GM06990 (cell line): ENCODE measurements around the gene ITGB6.
A peak's percentile ranks its signal among the peaks of the same experiment; 100 is the strongest.

Experiments used
- DNase-seq: peaks from one replicate; pipeline ENCODE4 v3.0.0-alpha.2; 2011; ENCODE audit not compliant: insufficient read length; ENCODE audit errors: extremely low read depth
- H3K27me3 ChIP-seq: replicated peaks from 2 replicates; pipeline ENCODE4 v1.6.0; 2011; ENCODE audit warnings: low read length; ENCODE audit not compliant: control insufficient read depth, insufficient read depth
- H3K36me3 ChIP-seq: 2 replicates; pipeline ENCODE4 v1.5.1; 2011; ENCODE audit warnings: low read length; ENCODE audit not compliant: control insufficient read depth, insufficient read depth
- H3K4me3 ChIP-seq: replicated peaks from 2 replicates; pipeline ENCODE4 v1.5.1; 2011; ENCODE audit warnings: low read depth, mild to moderate bottlenecking, control low read depth, low read length
- CTCF ChIP-seq: IDR thresholded peaks from 2 replicates; pipeline ENCODE4 v1.5.1; 2011; ENCODE audit warnings: low read length, control low read depth, mild to moderate bottlenecking, inconsistent platforms; ENCODE audit not compliant: insufficient read depth, poor library complexity, severe bottlenecking

The ITGB6 gene

GRCh38 chr2:160105366-160105765 lies 94.7 kb downstream of the ITGB6 start:
- Histone ChIP-seq H3K36me3 (no peaks in the 10 kb centered on the region), H3K27me3 (no peaks in the 10 kb centered on the region; the same call in none of the 2 replicates), H3K4me3 (no peak overlapping the region)
- TF ChIP-seq CTCF: no peak
- DNase-seq: no peak

GRCh38 chr2:160104115-160104514 lies 96.0 kb downstream of the ITGB6 start:
- no peaks in the 10 kb centered on the region; the same call in none of the 2 replicates for H3K27me3 ChIP-seq
- H3K4me3 ChIP-seq: no peak overlapping the region
- H3K36me3 ChIP-seq: no peaks in the 10 kb centered on the region
- no peak for TF ChIP-seq CTCF
- no peak for DNase-seq

GRCh38 chr2:160097326-160097725 lies 102.7 kb downstream of the ITGB6 start:
- DNase-seq: no peak
- no peaks in the 10 kb centered on the region for H3K27me3 ChIP-seq
- no peak overlapping the region for H3K4me3 ChIP-seq

GRCh38 chr2:160096409-160096808 lies 103.7 kb downstream of the ITGB6 start:
- H3K36me3 ChIP-seq: no peaks in the 10 kb centered on the region
- peak; percentile 20 for DNase-seq
- H3K27me3 ChIP-seq: no peaks in the 10 kb centered on the region
- no peak for TF ChIP-seq CTCF
- no peak overlapping the region for H3K4me3 ChIP-seq

More at GRCh38 chr2:160097326-160097725, 102.7 kb downstream of the ITGB6 start:
- H3K36me3 ChIP-seq: no peaks in the 10 kb centered on the region
- no peak for TF ChIP-seq CTCF

DNA sequence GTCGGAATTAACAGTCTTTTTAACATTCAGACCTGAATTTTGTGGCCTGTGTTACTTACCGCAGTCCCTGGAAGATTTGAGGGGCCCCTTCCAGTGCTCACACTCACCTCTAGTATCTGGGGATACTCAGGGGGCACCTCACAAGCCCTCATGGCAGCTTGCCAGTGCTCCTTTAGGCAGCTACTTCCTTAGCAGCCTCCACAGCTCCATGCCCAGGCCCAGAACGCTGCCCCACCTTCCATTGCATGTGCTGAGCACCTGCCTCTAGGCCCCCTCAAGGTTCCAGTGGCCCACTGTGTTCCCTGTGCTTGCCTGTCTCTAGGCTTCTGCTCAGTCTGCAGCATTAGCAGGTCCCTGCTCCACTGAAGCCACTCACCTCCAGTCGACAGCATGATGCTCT lies 107.6 kb downstream of the ITGB6 start:
- Histone ChIP-seq H3K4me3 (no peak overlapping the region), H3K36me3 (no peaks in the 10 kb centered on the region), H3K27me3 (no peaks in the 10 kb centered on the region)
- no peak for DNase-seq
- no peak for TF ChIP-seq CTCF

- TF ChIP-seq CTCF: no peak
- H3K27me3 ChIP-seq: no peaks in the 10 kb centered on the region
- DNase-seq: no peak
- no peaks in the 10 kb centered on the region for H3K36me3 ChIP-seq
- no peak overlapping the region for H3K4me3 ChIP-seq
Measured at GRCh38 chr2:160091381-160091780, 108.7 kb downstream of the ITGB6 start.
